Activated CD4-positive, alpha-beta T cell treated with anti-CD3 and anti-CD28 coated beads, Interleukin-2, amount 10 ng/mL, durations not matched to agents 7 days and 5 days (primary cell): ENCODE data around the gene FMNL1. TPM values are rescaled to one million over a fixed set of nuclear protein-coding genes. Genes with fewer than 3 reads are reported as not detected.

Experiments
- CTCF ChIA-PET: fragments of 350-600 bp; sonication (Branson Sonifier 250); formaldehyde crosslinking; loops from one replicate; lab custom pipeline; 2021; ENCODE audit warnings: antibody characterized with exemption; lab: Charles Lee
- POLR2A ChIA-PET: fragments of 350-600 bp; sonication (Branson Sonifier 250); formaldehyde crosslinking; loops from one replicate; lab custom pipeline; 2021; ENCODE audit warnings: antibody characterized with exemption; lab: Charles Lee
- DNase-seq: peaks from one replicate; pipeline ENCODE4 v3.0.0-alpha.2; 2020
- H3K27ac Mint-ChIP-seq: one replicate; pipeline ENCODE4 v1.8.0; 2021; ENCODE audit warnings: mild to moderate bottlenecking, moderate library complexity, mixed read lengths
- H3K27me3 Mint-ChIP-seq: one replicate; pipeline ENCODE4 v1.8.0; 2021; ENCODE audit warnings: mixed read lengths
- H3K36me3 Mint-ChIP-seq: one replicate; pipeline ENCODE4 v1.8.0; 2021; ENCODE audit warnings: low read depth, mixed read lengths
- H3K4me1 Mint-ChIP-seq: one replicate; pipeline ENCODE4 v1.8.0; 2021; ENCODE audit warnings: mixed read lengths
- H3K4me3 Mint-ChIP-seq: one replicate; pipeline ENCODE4 v1.8.0; 2021; ENCODE audit warnings: mild to moderate bottlenecking, moderate library complexity, mixed read lengths
- H3K9me3 Mint-ChIP-seq: one replicate; pipeline ENCODE4 v1.8.0; 2021; ENCODE audit warnings: mixed read lengths
- total RNA-seq, 2 experiments: library from RNA; stranded (reverse); gene quantifications; one replicate each; pipeline ENCODE4 v1.2.3, GENCODE V29; 2021

FMNL1 gene
- total RNA-seq, 2 experiments from 2014 or later: 391 to 410 TPM

- Mint-ChIP-seq H3K4me1 (peaks cover 73% of the 10 kb centered on the region), H3K4me3 (no peak overlapping the region), H3K27ac (peak overlapping the region; percentile 62), H3K36me3 (peaks cover 48% of the 10 kb centered on the region), H3K27me3 (no peaks in the 10 kb centered on the region), H3K9me3 (no peaks in the 10 kb centered on the region)
- DNase-seq: no peak
- POLR2A ChIA-PET: no interaction called here
- CTCF ChIA-PET: interaction anchor here (0.6 to 2.9 kb wide), 12 partner anchors 9 to 812 kb away, joined by 3 to 13 read pairs (median 4); no protein-coding TSS in a partner anchor
Measured at GRCh38 chr17:45292696-45293412, 71.2 kb downstream of the FMNL1 start.

GRCh38 chr17:45293413-45294211 is 71.9 kb downstream of the FMNL1 start:
- H3K27ac Mint-ChIP-seq: peak overlapping the region; percentile 41
- no peaks in the 10 kb centered on the region for H3K27me3 Mint-ChIP-seq
- H3K4me1 Mint-ChIP-seq: peaks cover 81% of the 10 kb centered on the region
- H3K4me3 Mint-ChIP-seq: no peak overlapping the region
- ChIA-PET CTCF (interaction anchor here (0.6 to 2.4 kb wide), 10 partner anchors 12 to 813 kb away, joined by 3 to 6 read pairs (median 3); no protein-coding TSS in a partner anchor), POLR2A (no interaction called here)
- peaks cover 53% of the 10 kb centered on the region for H3K36me3 Mint-ChIP-seq
- no peak for DNase-seq
- H3K9me3 Mint-ChIP-seq: no peaks in the 10 kb centered on the region

- H3K27me3 Mint-ChIP-seq: no peaks in the 10 kb centered on the region
- POLR2A ChIA-PET: no interaction called here
- DNase-seq: no peak
- CTCF ChIA-PET: interaction anchor here (0.6 to 2.4 kb wide), 6 partner anchors 11 to 1770 kb away, joined by 3 to 6 read pairs (median 3); no protein-coding TSS in a partner anchor
- peaks cover 56% of the 10 kb centered on the region for H3K36me3 Mint-ChIP-seq
- H3K4me3 Mint-ChIP-seq: no peak overlapping the region
- H3K9me3 Mint-ChIP-seq: no peaks in the 10 kb centered on the region
- peak overlapping the region; percentile 19 for H3K27ac Mint-ChIP-seq
- H3K4me1 Mint-ChIP-seq: peaks cover 89% of the 10 kb centered on the region
Measured at GRCh38 chr17:45294506-45294905, 72.8 kb downstream of the FMNL1 start.

DNA sequence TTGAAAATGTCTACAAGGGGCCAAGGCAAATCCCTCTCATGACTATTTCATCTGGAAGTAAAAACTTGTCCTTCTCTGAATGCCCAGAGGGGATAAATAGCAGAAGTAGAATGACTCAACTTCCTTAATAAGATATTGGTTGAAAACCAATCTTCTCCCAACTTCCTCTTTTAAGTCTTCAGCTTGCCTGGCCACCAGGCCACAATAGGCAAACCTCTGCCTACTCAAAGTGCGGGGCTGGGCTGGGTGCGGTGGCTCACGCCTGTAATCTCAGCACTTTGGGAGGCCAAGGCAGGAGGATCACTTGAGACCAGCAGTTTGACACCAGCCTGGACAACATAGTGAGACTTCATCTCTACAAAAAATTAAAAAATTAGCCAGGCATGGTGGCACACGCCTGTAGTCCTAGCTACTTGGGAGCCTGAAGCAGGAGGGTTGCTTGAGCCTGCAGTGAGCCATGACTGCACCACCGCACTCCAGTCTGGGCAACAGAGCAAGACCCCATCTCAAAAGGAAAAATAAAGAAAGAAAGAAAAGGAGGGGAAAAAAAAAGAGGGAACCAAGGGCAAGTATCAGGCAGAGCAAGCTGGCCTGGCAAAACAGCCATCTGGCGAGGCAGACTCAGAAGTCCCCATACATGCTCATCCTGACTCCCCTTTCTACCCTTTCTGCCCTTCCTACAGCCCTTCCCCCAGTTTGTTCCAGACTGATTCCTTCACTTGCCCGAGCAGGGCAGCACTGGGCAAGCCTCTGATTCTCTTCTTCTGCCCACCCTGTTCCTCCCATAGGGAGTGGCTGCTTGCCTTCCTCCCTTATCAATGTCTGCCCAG is 74.5 kb downstream of the FMNL1 start:
- Mint-ChIP-seq H3K36me3 (peaks cover 48% of the 10 kb centered on the region), H3K27ac (peak overlapping the region; percentile 75), H3K9me3 (no peaks in the 10 kb centered on the region), H3K4me3 (no peak overlapping the region), H3K4me1 (peaks cover 86% of the 10 kb centered on the region), H3K27me3 (no peaks in the 10 kb centered on the region)
- DNase-seq: no peak
- POLR2A ChIA-PET: no interaction called here
- CTCF ChIA-PET: interaction anchor here (0.6 to 1.9 kb wide), 4 partner anchors 11 to 42 kb away, joined by 3 to 5 read pairs (median 3); no protein-coding TSS in a partner anchor

DNA sequence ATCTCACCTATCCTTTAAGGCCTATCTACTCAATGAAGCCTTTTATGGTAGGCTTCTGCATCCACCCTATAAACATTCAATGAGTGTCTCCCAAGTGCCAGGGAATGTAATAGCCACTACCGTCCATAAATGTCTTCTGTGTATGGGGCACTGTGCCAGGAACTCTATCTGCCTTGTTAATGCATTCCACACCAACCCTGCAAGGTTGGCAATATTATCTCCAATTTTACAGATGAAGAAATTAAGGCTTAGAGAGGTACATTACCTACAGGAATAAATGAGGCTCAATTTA is 75.1 kb downstream of the FMNL1 start:
- Mint-ChIP-seq H3K4me1 (peaks cover 84% of the 10 kb centered on the region), H3K36me3 (peaks cover 48% of the 10 kb centered on the region), H3K4me3 (no peak overlapping the region), H3K9me3 (no peaks in the 10 kb centered on the region), H3K27ac (peak overlapping the region; percentile 75), H3K27me3 (no peaks in the 10 kb centered on the region)
- DNase-seq: no peak
- ChIA-PET CTCF (interaction anchor here (1.9 kb wide), 1 partner anchor 13 kb away, joined by 5 read pairs; no protein-coding TSS in a partner anchor), POLR2A (no interaction called here)

Other genes with a start within 250 kb of the FMNL1 start
- 10 to 100 TPM; 36.5 to 38.6 TPM for gene DCAKD, start 170.3 kb upstream of the FMNL1 start, total RNA-seq
- gene NMT1, start 160.6 kb upstream of the FMNL1 start, total RNA-seq: 100 to 1,000 TPM; 118 to 138 TPM
- gene PLCD3, start 89.4 kb upstream of the FMNL1 start, total RNA-seq: 1 to 10 TPM; 3.0 to 4.1 TPM
- 10 to 100 TPM; 18.4 to 19.7 TPM for gene ACBD4, start 86.2 kb upstream of the FMNL1 start, total RNA-seq
- 10 to 100 TPM; 30.5 TPM for gene HEXIM1, start 73.4 kb upstream of the FMNL1 start, total RNA-seq
- 1 to 10 TPM; 5.3 to 8.4 TPM for gene HEXIM2, start 60.0 kb upstream of the FMNL1 start, total RNA-seq
- under 1 TPM; 0.27 to 0.67 TPM for gene SPATA32, start 40.2 kb downstream of the FMNL1 start, total RNA-seq
- 10 to 100 TPM; 25.8 to 26.0 TPM for gene MAP3K14, start 95.1 kb downstream of the FMNL1 start, total RNA-seq
- 10 to 100 TPM; 85.3 to 93.5 TPM for gene ARHGAP27, start 211.0 kb downstream of the FMNL1 start, total RNA-seq